ENCODE measurements around the gene LRRC26.

DNA sequence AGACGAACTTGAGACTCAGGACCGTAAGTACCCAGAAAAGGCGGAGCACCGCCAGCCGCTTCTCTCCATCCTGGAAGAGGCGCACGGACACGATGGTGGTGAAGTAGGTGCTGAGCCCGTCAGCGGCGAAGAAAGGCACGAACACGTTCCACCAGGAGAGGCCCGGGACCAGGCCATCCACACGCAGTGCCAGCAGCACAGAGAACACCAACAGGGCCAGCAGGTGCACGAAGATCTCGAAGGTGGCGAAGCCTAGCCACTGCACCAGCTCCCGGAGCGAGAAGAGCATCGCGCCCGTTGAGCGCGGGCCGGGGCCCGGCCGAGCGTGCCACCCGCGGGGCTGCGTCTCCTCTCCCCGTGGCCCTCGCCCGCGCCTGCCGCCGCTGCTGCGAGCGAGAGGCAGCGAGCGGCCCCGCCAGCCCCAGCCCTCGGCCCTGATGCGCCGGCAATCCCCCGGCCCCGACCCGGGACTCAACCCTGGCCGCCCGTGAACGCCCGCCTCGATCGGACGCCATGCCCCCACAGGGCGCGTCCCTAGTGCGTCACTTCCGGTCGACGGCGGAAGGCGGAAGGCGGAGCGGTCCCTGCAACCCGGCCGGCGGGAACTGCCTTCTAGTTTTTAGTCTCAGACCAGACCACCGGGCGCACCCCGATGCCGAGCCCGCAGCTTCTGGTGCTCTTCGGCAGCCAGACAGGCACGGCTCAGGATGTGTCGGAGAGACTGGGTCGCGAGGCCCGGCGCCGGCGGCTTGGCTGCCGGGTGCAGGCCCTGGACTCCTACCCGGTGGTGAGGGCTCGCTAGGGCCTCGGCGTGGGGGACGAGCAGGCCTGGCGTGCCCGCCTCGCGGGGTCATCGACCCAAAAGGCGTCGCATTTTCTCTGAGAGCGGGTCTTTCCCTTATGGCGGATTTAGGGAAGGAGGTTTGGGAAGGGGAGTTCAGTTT, 35.5 kb upstream of the LRRC26 start, which contains the start of the genes NDOR1 and TMEM203:
- TF ChIP-seq, protein P1, sequence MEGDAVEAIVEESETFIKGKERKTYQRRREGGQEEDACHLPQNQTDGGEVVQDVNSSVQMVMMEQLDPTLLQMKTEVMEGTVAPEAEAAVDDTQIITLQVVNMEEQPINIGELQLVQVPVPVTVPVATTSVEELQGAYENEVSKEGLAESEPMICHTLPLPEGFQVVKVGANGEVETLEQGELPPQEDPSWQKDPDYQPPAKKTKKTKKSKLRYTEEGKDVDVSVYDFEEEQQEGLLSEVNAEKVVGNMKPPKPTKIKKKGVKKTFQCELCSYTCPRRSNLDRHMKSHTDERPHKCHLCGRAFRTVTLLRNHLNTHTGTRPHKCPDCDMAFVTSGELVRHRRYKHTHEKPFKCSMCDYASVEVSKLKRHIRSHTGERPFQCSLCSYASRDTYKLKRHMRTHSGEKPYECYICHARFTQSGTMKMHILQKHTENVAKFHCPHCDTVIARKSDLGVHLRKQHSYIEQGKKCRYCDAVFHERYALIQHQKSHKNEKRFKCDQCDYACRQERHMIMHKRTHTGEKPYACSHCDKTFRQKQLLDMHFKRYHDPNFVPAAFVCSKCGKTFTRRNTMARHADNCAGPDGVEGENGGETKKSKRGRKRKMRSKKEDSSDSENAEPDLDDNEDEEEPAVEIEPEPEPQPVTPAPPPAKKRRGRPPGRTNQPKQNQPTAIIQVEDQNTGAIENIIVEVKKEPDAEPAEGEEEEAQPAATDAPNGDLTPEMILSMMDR (IDR thresholded peaks at IDR 0.05), result no peak
- peak; percentile 61 to 82 for TF ChIP-seq POLR2A (IDR thresholded peaks at IDR 0.05)
